Karpas-422 (cell line): ENCODE measurements around the gene FASLG. TPM values are rescaled to one million over a fixed set of nuclear protein-coding genes. Genes with fewer than 3 reads are reported as not detected.
"Not testable (repeated sequence)": the region's sequence is repeated elsewhere in the genome, so short reads cannot be mapped to it uniquely, and the experiment has no call there.

Experiments used
- DNase-seq: peaks from one replicate; pipeline ENCODE4 v3.0.0-alpha.2; 2015
- H2AFZ ChIP-seq: fragments of 200-600 bp; sonication (generic); 2 replicates; pipeline ENCODE4 v1.6.1; 2014; ENCODE audit warnings: antibody characterized with exemption, low read length, mixed read lengths
- H3K27ac ChIP-seq: fragments of 200-600 bp; sonication (generic); 2 replicates; pipeline ENCODE4 v1.5.1; 2014; ENCODE audit warnings: mild to moderate bottlenecking, low read length, moderate library complexity
- H3K27me3 ChIP-seq: fragments of 200-600 bp; sonication (generic); 2 replicates; pipeline ENCODE4 v1.6.1; 2014; ENCODE audit warnings: low read length, mixed read lengths
- H3K36me3 ChIP-seq: fragments of 200-600 bp; sonication (generic); 2 replicates; pipeline ENCODE4 v1.6.1; 2014; ENCODE audit warnings: low read length, mixed read lengths; ENCODE audit not compliant: insufficient read depth
- H3K4me1 ChIP-seq: fragments of 200-600 bp; sonication (generic); 2 replicates; pipeline ENCODE4 v1.6.1; 2014; ENCODE audit warnings: mild to moderate bottlenecking, low read length, mixed read lengths
- H3K4me2 ChIP-seq: fragments of 200-600 bp; sonication (generic); 2 replicates; pipeline ENCODE4 v1.6.1; 2014; ENCODE audit warnings: low read length, low read depth, mild to moderate bottlenecking; ENCODE audit not compliant: poor library complexity, severe bottlenecking
- H3K4me3 ChIP-seq: fragments of 200-600 bp; sonication (generic); 2 replicates; pipeline ENCODE4 v1.5.1; 2014; ENCODE audit warnings: mild to moderate bottlenecking, antibody characterized with exemption, low read length, mixed read lengths
- H3K79me2 ChIP-seq: fragments of 200-600 bp; sonication (generic); 2 replicates; pipeline ENCODE4 v1.6.1; 2014; ENCODE audit warnings: mild to moderate bottlenecking, low read length, mixed read lengths
- H3K9ac ChIP-seq: fragments of 200-600 bp; sonication (generic); 2 replicates; pipeline ENCODE4 v1.6.0; 2014; ENCODE audit warnings: low read length
- H3K9me2 ChIP-seq: fragments of 200-600 bp; sonication (generic), shearing (Covaris generic); replicated peaks from 2 replicates; pipeline ENCODE4 v1.6.0; 2014; ENCODE audit warnings: mild to moderate bottlenecking, low read length, moderate library complexity; ENCODE audit not compliant: insufficient read depth
- H3K9me3 ChIP-seq: fragments of 300-700, 200-600 bp; sonication (generic); 2 replicates; pipeline ENCODE4 v1.6.1; 2014; ENCODE audit warnings: low read length, mixed read lengths
- H4K20me1 ChIP-seq: fragments of 200-600 bp; sonication (generic); 2 replicates; pipeline ENCODE4 v1.6.1; 2014; ENCODE audit warnings: mild to moderate bottlenecking, antibody characterized with exemption, low read length, low read depth; ENCODE audit not compliant: insufficient read depth
- total RNA-seq: library from RNA; depleted of rRNA; stranded (reverse); fragments of >200 nt; shearing (Covaris generic); gene quantifications from 2 replicates; pipeline ENCODE4 v1.2.3, GENCODE V29; 2014; ENCODE audit warnings: low replicate concordance

Gene FASLG
- total RNA-seq, 1 experiment from 2014 or later: not detected

- Histone ChIP-seq H3K9me3 (no peaks in the 10 kb centered on the region), H3K9ac (no peak overlapping the region), H3K27me3 (no peaks in the 10 kb centered on the region), H3K4me1 (peaks cover 6% of the 10 kb centered on the region), H3K9me2 (no peaks in the 10 kb centered on the region), H2AFZ (no peak overlapping the region), H3K4me3 (no peak overlapping the region), H3K79me2 (no peaks in the 10 kb centered on the region), H4K20me1 (no peaks in the 10 kb centered on the region), H3K4me2 (no peak overlapping the region), H3K27ac (no peak overlapping the region), H3K36me3 (no peaks in the 10 kb centered on the region)
- no peak for DNase-seq
Observed at GRCh38 chr1:172674831-172675613, 16.1 kb downstream of the FASLG start.

- H3K4me1 ChIP-seq: peaks cover 6% of the 10 kb centered on the region
Observed at GRCh38 chr1:172679000-172679772, 20.3 kb downstream of the FASLG start.

GRCh38 chr1:172680244-172680643 is 21.3 kb downstream of the FASLG start:
- Histone ChIP-seq H2AFZ (no peak overlapping the region), H3K4me3 (no peak overlapping the region), H3K9me3 (no peaks in the 10 kb centered on the region), H3K79me2 (no peaks in the 10 kb centered on the region), H3K36me3 (no peaks in the 10 kb centered on the region), H4K20me1 (no peaks in the 10 kb centered on the region), H3K9ac (no peak overlapping the region), H3K27me3 (no peaks in the 10 kb centered on the region), H3K27ac (no peak overlapping the region), H3K9me2 (no peaks in the 10 kb centered on the region), H3K4me2 (no peak overlapping the region), H3K4me1 (peaks cover 6% of the 10 kb centered on the region)
- no peak for DNase-seq

More at GRCh38 chr1:172679000-172679772, 20.3 kb downstream of the FASLG start:
- H3K9ac ChIP-seq: no peak overlapping the region
- DNase-seq: no peak
- no peaks in the 10 kb centered on the region for H3K27me3 ChIP-seq
- no peak overlapping the region for H3K27ac ChIP-seq
- no peak overlapping the region for H3K4me2 ChIP-seq
- no peak overlapping the region for H3K4me3 ChIP-seq
- no peaks in the 10 kb centered on the region for H4K20me1 ChIP-seq
- H3K36me3 ChIP-seq: no peaks in the 10 kb centered on the region
- peak overlapping the region; percentile 20; the same call in 1 of the 2 replicates for H2AFZ ChIP-seq
- no peaks in the 10 kb centered on the region for H3K9me2 ChIP-seq
- no peaks in the 10 kb centered on the region for H3K79me2 ChIP-seq
- no peaks in the 10 kb centered on the region for H3K9me3 ChIP-seq

DNA sequence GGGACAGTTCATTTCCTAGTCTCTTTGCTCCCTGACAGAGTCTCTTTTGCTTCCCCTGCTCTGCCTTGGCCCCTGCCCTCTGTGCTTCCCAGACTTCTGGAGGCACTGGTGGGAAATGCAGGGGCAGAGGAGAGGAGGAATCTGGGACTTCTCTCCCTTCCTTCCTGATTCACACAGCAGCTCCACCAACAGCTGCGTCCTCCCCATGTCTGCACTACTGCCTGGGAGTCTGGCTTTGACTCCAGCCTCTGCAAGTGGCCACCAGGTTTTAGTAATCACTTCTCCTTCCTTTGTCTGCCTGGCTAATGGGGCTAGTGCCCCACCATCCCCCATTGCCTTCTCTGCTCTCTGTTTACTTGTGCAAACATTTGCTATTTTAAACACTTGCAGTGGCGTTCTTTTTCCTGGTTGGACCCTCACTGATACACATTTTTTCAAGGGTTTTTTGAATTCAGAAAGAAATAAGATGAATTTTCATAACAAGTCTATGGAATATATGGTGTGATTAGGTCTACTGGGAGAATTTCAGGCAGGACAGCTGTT is 21.9 kb downstream of the FASLG start:
- Histone ChIP-seq H3K27me3 (no peaks in the 10 kb centered on the region), H4K20me1 (no peaks in the 10 kb centered on the region), H3K27ac (no peak overlapping the region), H3K79me2 (no peaks in the 10 kb centered on the region), H2AFZ (no peak overlapping the region), H3K4me3 (no peak overlapping the region), H3K9me3 (no peaks in the 10 kb centered on the region), H3K9me2 (no peaks in the 10 kb centered on the region), H3K9ac (no peak overlapping the region), H3K36me3 (no peaks in the 10 kb centered on the region), H3K4me2 (no peak overlapping the region), H3K4me1 (peaks cover 6% of the 10 kb centered on the region)
- DNase-seq: no peak

DNA sequence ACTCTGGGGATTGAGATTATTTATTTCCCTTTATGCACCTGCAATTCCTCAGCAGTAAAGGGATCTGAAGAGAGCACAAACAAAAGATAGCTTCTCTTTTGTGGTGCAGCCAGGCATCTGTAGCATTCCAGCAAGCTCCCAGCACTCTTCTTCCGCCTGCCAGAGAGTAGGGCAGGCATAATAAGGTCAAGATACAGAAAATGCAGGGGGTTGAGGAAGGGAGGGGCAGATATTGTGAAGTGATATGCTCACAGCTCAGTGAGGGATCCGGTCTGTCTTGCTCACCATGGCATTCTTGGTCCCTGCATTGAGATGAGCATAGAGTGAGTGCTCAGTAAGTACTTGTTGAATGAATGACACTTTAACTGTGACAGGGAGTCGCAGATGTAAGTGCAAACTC is 23.9 kb downstream of the FASLG start:
- Histone ChIP-seq H3K4me3 (no peak overlapping the region), H2AFZ (no peak overlapping the region), H3K27me3 (no peaks in the 10 kb centered on the region), H3K9me3 (no peaks in the 10 kb centered on the region), H3K36me3 (no peaks in the 10 kb centered on the region), H3K79me2 (no peaks in the 10 kb centered on the region), H3K4me1 (peaks cover 6% of the 10 kb centered on the region), H3K9ac (no peak overlapping the region), H3K9me2 (no peaks in the 10 kb centered on the region), H3K4me2 (no peak overlapping the region), H3K27ac (no peak overlapping the region), H4K20me1 (no peaks in the 10 kb centered on the region)
- DNase-seq: no peak

GRCh38 chr1:172686143-172686542 is 27.2 kb downstream of the FASLG start:
- Histone ChIP-seq H2AFZ (no peak overlapping the region), H3K9me2 (no peaks in the 10 kb centered on the region), H3K4me3 (no peak overlapping the region), H3K36me3 (no peaks in the 10 kb centered on the region), H3K27ac (no peak overlapping the region), H3K4me1 (no peaks in the 10 kb centered on the region), H3K79me2 (no peaks in the 10 kb centered on the region), H3K4me2 (no peak overlapping the region), H4K20me1 (no peaks in the 10 kb centered on the region), H3K9me3 (no peaks in the 10 kb centered on the region), H3K9ac (no peak overlapping the region), H3K27me3 (no peaks in the 10 kb centered on the region)
- DNase-seq: no peak

DNA sequence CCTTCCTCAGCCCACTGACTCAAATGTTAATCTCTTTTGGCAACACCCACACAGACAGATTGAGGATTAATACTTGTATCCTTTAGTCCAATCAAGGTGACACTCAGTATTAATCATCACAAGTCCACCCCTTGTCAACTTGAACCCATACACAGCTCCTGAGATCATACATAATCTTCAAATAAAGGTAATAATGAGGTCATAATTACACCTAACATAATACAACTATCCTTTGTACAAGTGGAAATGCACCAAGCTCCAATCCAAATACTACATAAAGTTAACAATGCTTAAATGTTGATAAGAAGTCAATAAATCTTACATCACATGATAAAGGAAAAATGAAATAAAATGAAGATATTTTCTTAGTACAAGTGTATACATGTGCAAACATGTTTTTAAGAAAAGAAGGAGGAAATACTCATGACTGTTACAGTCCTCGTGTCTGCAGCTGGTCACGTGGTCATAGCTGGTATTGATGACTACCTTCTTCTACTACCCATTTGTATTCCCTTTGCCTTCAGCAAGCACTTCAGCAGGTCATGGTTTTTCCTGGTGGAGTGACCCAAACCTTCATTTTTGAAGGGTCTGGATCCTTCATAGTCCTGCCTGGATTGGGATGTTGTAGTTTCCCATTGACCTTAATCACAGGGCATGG is 29.7 kb downstream of the FASLG start:
- H3K4me1 ChIP-seq, H2AFZ ChIP-seq, H3K4me3 ChIP-seq, H3K9me3 ChIP-seq, H3K27me3 ChIP-seq, H3K27ac ChIP-seq, H3K4me2 ChIP-seq, H3K79me2 ChIP-seq, DNase-seq, H3K36me3 ChIP-seq, H3K9ac ChIP-seq, H4K20me1 ChIP-seq, H3K9me2 ChIP-seq: not testable (repeated sequence)

GRCh38 chr1:172690925-172691324 is 32.0 kb downstream of the FASLG start:
- not testable (repeated sequence) for H2AFZ ChIP-seq, H4K20me1 ChIP-seq, H3K4me3 ChIP-seq, H3K9ac ChIP-seq, H3K27ac ChIP-seq, H3K4me2 ChIP-seq, H3K79me2 ChIP-seq, H3K9me3 ChIP-seq, H3K27me3 ChIP-seq, H3K9me2 ChIP-seq, DNase-seq, H3K4me1 ChIP-seq, H3K36me3 ChIP-seq
